Ascending aorta (tissue), 2 donors: ENCODE measurements around the gene FOXD2. TPM values are rescaled to one million over a fixed set of nuclear protein-coding genes. Genes with fewer than 3 reads are reported as not detected.

Source experiments
- DNase-seq, 2 donors: peaks; one replicate each; pipeline ENCODE4 v3.0.0-alpha.2; 2019; ENCODE audit warnings: low spot score in 2 of 2
- H3K27ac ChIP-seq, 2 donors: fragments of 200-600 bp; sonication (generic); one replicate each; pipeline ENCODE4 v1.5.1; 2016 to 2017; ENCODE audit warnings: mild to moderate bottlenecking in 1 of 2
- H3K27me3 ChIP-seq: fragments of 200-600 bp; sonication (generic); one replicate; pipeline ENCODE4 v1.5.1; 2017
- H3K36me3 ChIP-seq, 2 donors: fragments of 200-600 bp; sonication (generic); one replicate each; pipeline ENCODE4 v1.5.1; 2016
- H3K4me1 ChIP-seq, 2 donors: fragments of 200-600 bp; sonication (generic); one replicate each; pipeline ENCODE4 v1.5.1; 2016 to 2017; ENCODE audit warnings: mild to moderate bottlenecking in 1 of 2
- H3K4me3 ChIP-seq, 2 donors: fragments of 200-600 bp; sonication (generic); one replicate each; pipeline ENCODE4 v1.5.1; 2016 to 2017; ENCODE audit warnings: mild to moderate bottlenecking in 1 of 2
- H3K9me3 ChIP-seq, 2 donors: fragments of 200-600 bp; sonication (generic); one replicate each; pipeline ENCODE4 v1.5.1; 2016
- intact Hi-C: fragments of 100-400 bp; cut with DNase I; formaldehyde crosslinking; loops from one replicate; pipeline ENCODE4 v1.15.1; 2023
- total RNA-seq: library from RNA; depleted of rRNA; stranded (reverse); fragments of >200 nt; gene quantifications from one replicate; pipeline ENCODE4 v1.1.0, GENCODE V29; 2016
- TF ChIP-seq, protein P1 (sequence below), 3 experiments: fragments of 200-600 bp in 2 of 3; fragments of 450-650 bp in 1 of 3; sonication (generic) in 2 of 3; IDR thresholded peaks; one replicate each; pipeline ENCODE4 v1.5.1; 2016 to 2019; ENCODE audit warnings: antibody characterized with exemption in 3 of 3, mild to moderate bottlenecking in 1 of 3, moderate library complexity in 1 of 3

FOXD2 gene
- total RNA-seq, 1 donor from 2014 or later: 1.3 TPM

DNA sequence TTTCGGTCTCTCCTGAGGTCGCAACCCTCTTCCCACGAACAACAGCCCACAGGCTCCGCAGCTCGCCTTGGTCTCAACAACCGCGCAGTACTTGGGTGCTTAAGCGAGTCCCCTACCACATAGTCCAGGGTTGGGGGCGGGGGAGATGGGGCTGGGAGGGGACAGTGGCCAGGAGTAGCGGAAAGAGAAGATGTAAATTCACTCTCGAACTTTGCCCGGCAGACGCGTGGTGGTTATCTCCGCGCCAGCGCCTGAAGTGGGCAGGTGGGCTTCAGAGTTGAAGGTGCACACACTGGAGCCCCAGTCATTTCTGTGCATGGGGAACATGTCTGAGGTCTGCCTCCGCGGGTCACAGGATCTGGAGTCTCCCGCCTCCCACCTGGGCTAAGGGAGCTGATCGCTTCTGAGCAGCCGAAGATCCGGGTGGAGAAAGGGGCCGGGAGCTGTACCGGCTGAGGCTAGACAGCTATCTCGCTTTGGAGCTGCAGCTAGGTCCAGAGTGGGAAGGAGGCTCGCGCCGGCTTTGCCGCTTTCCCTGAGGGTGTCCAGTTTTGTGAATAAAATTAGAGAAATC lies 4.3 kb upstream of the FOXD2 start:
- DNase-seq: no peak
- Histone ChIP-seq H3K4me3 (peak overlapping the region; percentile 11 to 39), H3K27ac (no peak overlapping the region), H3K36me3 (peaks cover 0 to 3% of the 10 kb centered on the region in 2 donors), H3K4me1 (peaks cover 9 to 39% of the 10 kb centered on the region in 2 donors), H3K9me3 (no peaks in the 10 kb centered on the region), H3K27me3 (no peaks in the 10 kb centered on the region)
- intact Hi-C loops: no loop called here
- TF ChIP-seq, protein P1, sequence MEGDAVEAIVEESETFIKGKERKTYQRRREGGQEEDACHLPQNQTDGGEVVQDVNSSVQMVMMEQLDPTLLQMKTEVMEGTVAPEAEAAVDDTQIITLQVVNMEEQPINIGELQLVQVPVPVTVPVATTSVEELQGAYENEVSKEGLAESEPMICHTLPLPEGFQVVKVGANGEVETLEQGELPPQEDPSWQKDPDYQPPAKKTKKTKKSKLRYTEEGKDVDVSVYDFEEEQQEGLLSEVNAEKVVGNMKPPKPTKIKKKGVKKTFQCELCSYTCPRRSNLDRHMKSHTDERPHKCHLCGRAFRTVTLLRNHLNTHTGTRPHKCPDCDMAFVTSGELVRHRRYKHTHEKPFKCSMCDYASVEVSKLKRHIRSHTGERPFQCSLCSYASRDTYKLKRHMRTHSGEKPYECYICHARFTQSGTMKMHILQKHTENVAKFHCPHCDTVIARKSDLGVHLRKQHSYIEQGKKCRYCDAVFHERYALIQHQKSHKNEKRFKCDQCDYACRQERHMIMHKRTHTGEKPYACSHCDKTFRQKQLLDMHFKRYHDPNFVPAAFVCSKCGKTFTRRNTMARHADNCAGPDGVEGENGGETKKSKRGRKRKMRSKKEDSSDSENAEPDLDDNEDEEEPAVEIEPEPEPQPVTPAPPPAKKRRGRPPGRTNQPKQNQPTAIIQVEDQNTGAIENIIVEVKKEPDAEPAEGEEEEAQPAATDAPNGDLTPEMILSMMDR (IDR thresholded peaks at IDR 0.05): no peak

DNA sequence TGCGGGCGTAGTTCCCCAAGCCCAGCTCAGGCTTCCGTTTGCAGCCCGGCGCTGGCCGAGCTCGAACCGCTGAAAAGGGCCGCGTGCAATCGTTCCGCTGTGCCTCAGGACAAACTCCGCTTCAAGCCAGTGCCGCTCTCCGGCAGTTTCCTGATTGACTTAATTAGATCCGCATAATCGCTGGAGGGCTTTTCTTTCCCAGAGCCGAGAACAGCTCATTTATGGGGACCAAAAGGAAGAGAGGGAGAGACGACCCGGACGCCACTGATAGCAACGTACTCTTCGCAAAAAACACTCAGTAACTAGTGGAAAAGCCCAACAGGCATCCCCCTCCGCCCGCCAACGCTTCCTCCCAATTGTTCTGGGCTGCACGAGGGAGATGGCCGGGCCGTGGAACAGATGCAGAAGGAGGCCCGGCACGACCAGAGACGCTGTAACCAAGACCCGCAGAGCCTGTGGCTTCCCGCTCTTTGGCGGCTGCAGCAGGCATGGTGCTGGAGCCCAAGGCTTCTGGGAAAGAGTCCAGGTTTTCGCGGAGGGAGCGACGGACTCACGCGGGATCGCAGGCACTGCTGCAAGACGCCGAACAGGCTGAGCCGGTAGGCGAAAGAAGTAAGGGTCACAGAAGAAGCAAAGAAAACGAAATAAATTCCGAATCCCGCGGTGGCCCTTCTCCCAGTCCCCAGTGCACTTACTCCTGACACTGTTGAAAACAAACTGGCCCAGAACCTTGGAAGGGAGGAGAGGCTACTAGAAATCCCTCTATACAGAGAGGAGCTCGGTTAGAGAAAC lies 3.6 kb upstream of the FOXD2 start:
- Histone ChIP-seq H3K27ac (no peak overlapping the region), H3K4me1 (peaks cover 9 to 41% of the 10 kb centered on the region in 2 donors), H3K36me3 (no peaks in the 10 kb centered on the region), H3K9me3 (no peaks in the 10 kb centered on the region), H3K27me3 (no peaks in the 10 kb centered on the region), H3K4me3 (peak overlapping the region; percentile 18 to 39)
- intact Hi-C loops: no loop called here
- TF ChIP-seq, protein P1 (IDR thresholded peaks at IDR 0.05): no peak
- DNase-seq: peak in 1 of 2 donors; percentile 76

DNA sequence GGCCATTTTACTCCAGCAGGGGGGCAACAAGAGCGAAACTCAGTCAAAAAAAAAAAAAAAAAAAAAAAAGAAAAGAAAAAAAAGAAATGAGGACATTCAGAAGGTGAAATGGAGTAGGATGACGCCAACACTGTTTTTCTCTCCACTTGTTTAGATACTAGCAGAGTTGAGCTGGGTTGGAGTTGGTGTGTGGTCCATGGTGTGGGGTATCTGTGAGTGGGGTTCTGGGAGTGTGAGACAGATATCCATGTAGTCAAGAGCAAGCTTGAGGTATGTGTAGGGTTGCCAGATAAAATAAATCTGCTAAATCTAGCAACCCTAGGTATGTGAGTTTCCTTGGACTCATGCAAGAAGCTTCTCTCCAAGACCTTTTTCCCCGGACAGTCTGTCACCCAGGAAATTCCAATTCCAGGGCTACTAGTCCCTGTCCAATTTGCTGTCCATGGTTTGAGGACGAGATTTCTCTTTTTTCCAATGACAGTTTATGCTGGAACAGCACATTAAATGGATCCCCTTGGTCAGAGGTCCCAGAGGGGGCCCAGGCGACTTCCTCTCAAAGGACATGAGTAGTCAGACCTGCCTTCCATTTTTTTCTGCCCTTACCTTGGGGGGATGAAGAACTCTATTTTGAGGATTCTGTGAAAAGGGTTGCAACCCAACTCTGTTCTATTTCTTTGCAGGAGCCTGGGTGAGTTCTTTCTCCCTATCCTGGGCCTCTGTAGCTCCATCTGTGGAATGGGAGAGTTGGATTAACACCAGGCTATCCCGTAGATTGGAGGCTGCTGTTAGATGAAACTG lies 2.1 kb upstream of the FOXD2 start:
- no peaks in the 10 kb centered on the region for H3K36me3 ChIP-seq
- no peak for DNase-seq
- TF ChIP-seq, protein P1 (IDR thresholded peaks at IDR 0.05): no peak
- H3K4me1 ChIP-seq: peaks cover 9 to 46% of the 10 kb centered on the region in 2 donors
- peak overlapping the region in 1 of 2 donors; percentile 94 for H3K27ac ChIP-seq
- no peaks in the 10 kb centered on the region for H3K9me3 ChIP-seq
- intact Hi-C loops: loop anchor here (2.0 to 5.0 kb wide), 8 partner anchors 73 to 767 kb away; partner anchors contain the start of genes CMPK1, PDZK1IP1, STIL and TRABD2B
- peak overlapping the region; percentile 76 to 78 for H3K4me3 ChIP-seq
- no peaks in the 10 kb centered on the region for H3K27me3 ChIP-seq

DNA sequence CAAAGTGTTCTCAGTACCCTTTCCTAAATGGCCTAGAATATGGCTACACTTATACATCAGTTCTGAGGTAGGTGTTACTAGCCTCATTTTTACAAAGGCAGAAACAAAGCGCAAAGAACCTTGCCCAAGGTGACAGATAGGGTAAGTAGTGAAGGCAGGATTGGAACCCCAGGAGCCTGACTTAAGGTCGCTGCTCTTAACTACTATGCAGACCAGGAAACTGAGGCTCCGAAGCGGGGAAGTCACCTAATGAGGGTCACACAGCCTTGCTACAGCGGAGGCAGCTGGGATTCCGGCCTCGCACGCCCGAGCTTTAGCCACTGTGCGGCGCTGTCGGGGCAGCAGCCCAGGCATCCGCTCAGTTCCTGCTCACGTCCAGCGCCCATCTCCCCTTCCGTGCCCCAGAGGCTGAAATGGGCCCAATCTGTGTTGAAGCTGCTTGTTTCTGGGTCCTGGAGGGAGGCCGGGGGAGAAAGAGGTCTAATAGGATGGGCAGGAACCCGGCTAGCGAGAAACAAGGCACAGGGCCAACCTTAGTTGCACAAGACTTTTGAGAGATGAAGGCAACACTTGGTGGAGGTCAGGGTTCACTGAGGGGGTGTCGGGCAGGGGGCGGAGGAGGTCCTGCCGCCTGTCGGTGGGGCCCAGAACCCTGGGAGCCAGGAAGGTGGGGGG lies 1.4 kb upstream of the FOXD2 start:
- no peaks in the 10 kb centered on the region for H3K27me3 ChIP-seq
- intact Hi-C loops: loop anchor here (2.0 to 5.0 kb wide), 8 partner anchors 72 to 766 kb away; partner anchors contain the start of genes CMPK1, PDZK1IP1, STIL and TRABD2B

More for the DNA sequence above, 1.4 kb upstream of the FOXD2 start:
- H3K9me3 ChIP-seq: no peaks in the 10 kb centered on the region
- H3K4me1 ChIP-seq: peaks cover 9 to 45% of the 10 kb centered on the region in 2 donors
- DNase-seq: peak; percentile 27 to 91
- H3K36me3 ChIP-seq: no peaks in the 10 kb centered on the region
- H3K27ac ChIP-seq: peak overlapping the region; percentile 94 to 95
- TF ChIP-seq, protein P1 (IDR thresholded peaks at IDR 0.05): peak; percentile 85 to 97 (median 90)
- H3K4me3 ChIP-seq: peak overlapping the region; percentile 76 to 78
